Tibial nerve (tissue), 4 donors: Measurements from ENCODE around the gene LMF1.

Experiments used
- EP300 ChIP-seq, 2 donors: sonication (generic); formaldehyde crosslinking; IDR thresholded peaks; one replicate each; pipeline ENCODE4 v1.6.1; 2017; ENCODE audit warnings: antibody characterized with exemption in 2 of 2, mild to moderate bottlenecking in 1 of 2
- POLR2A ChIP-seq, 2 donors: fragments of 450-650 bp; IDR thresholded peaks; one replicate each; pipeline ENCODE4 v1.6.1; 2017; ENCODE audit warnings: antibody characterized with exemption in 2 of 2, mild to moderate bottlenecking in 2 of 2, moderate library complexity in 2 of 2
- TF ChIP-seq, protein P1 (sequence below), 5 experiments: fragments of 200-600 bp in 3 of 5; fragments of 450-650 bp in 2 of 5; sonication (generic) in 3 of 5; IDR thresholded peaks; one replicate each; pipeline ENCODE4 v1.5.1; 2016 to 2019; ENCODE audit warnings: antibody characterized with exemption in 5 of 5, mild to moderate bottlenecking in 3 of 5, moderate library complexity in 2 of 5

DNA sequence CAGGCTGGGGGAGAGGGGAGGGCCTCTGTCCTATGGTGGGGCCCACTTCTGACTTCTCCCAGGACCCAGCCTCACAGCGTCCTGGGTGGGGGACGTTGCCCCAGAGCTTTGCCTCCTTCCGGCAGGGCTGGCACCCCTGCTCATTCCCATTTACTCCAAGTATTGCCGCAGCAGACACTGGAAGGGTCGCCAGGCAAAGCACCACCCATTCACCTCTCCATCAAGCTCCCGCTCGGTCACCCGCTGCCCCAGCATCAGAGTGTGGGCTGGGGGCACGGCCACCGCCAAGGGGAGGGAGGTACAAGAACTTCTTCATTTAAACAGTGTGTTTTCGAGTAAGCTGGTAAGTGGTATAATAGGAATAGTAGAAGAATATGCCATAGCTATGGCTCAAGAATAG lies 117.5 kb downstream of the LMF1 start:
- TF ChIP-seq, protein P1, sequence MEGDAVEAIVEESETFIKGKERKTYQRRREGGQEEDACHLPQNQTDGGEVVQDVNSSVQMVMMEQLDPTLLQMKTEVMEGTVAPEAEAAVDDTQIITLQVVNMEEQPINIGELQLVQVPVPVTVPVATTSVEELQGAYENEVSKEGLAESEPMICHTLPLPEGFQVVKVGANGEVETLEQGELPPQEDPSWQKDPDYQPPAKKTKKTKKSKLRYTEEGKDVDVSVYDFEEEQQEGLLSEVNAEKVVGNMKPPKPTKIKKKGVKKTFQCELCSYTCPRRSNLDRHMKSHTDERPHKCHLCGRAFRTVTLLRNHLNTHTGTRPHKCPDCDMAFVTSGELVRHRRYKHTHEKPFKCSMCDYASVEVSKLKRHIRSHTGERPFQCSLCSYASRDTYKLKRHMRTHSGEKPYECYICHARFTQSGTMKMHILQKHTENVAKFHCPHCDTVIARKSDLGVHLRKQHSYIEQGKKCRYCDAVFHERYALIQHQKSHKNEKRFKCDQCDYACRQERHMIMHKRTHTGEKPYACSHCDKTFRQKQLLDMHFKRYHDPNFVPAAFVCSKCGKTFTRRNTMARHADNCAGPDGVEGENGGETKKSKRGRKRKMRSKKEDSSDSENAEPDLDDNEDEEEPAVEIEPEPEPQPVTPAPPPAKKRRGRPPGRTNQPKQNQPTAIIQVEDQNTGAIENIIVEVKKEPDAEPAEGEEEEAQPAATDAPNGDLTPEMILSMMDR (IDR thresholded peaks at IDR 0.05): no peak
- TF ChIP-seq EP300 (IDR thresholded peaks at IDR 0.05): no peak
- no peak for TF ChIP-seq POLR2A (IDR thresholded peaks at IDR 0.05)
